ENCODE measurements around the gene PAF1.

The PAF1 gene

DNA sequence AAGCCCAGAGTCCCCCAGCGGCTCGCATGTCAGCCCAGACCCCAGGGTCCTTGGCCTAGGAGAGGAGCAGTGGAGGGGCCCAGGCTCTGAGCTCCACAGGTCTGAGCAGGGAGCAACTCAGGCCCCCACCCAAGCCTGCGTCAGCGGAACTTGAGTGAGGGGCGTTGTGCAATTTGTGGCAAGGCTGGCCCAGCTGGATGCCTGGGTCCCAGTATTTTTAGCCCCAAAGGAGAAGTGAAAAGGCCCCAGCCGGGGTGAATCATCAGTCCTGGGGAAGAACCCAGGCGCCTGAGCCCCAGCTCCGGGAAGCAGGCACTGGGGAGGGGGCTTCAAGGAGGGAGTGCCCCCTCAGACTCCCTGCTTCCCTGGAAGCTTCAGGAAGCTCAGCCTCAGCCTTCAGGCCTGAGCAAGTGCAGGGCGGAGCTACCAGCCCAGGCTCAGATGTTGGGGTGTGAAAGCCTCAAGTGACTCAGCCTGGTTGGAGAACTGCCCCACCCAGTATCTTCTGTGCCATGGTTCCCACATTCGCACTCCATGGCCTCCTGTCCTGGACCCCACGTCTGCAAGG lies 7.5 kb upstream of the PAF1 start:
- peak overlapping the region; percentile 100 for H3K27ac ChIP-seq
- peak; percentile 84 for DNase-seq (ENCODE audit: low spot score)
- ChIA-PET CTCF (interaction anchor here (0.5 to 3.4 kb wide), 13 partner anchors 8 to 798 kb away, joined by 3 to 55 read pairs (median 5); partner anchors contain the start of genes PLEKHG2, RPS16 and TIMM50), POLR2A (ENCODE audit: low non-redundant PET) (interaction anchor here (0.8 to 1.7 kb wide), 6 partner anchors 8 to 37 kb away, joined by 3 to 13 read pairs (median 6); partner anchors contain the start of genes RPS16 and ZFP36)
- TF ChIP-seq, protein P1, sequence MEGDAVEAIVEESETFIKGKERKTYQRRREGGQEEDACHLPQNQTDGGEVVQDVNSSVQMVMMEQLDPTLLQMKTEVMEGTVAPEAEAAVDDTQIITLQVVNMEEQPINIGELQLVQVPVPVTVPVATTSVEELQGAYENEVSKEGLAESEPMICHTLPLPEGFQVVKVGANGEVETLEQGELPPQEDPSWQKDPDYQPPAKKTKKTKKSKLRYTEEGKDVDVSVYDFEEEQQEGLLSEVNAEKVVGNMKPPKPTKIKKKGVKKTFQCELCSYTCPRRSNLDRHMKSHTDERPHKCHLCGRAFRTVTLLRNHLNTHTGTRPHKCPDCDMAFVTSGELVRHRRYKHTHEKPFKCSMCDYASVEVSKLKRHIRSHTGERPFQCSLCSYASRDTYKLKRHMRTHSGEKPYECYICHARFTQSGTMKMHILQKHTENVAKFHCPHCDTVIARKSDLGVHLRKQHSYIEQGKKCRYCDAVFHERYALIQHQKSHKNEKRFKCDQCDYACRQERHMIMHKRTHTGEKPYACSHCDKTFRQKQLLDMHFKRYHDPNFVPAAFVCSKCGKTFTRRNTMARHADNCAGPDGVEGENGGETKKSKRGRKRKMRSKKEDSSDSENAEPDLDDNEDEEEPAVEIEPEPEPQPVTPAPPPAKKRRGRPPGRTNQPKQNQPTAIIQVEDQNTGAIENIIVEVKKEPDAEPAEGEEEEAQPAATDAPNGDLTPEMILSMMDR (conservative IDR thresholded peaks at IDR 0.05; ENCODE audit: low read depth) = no peak

DNA sequence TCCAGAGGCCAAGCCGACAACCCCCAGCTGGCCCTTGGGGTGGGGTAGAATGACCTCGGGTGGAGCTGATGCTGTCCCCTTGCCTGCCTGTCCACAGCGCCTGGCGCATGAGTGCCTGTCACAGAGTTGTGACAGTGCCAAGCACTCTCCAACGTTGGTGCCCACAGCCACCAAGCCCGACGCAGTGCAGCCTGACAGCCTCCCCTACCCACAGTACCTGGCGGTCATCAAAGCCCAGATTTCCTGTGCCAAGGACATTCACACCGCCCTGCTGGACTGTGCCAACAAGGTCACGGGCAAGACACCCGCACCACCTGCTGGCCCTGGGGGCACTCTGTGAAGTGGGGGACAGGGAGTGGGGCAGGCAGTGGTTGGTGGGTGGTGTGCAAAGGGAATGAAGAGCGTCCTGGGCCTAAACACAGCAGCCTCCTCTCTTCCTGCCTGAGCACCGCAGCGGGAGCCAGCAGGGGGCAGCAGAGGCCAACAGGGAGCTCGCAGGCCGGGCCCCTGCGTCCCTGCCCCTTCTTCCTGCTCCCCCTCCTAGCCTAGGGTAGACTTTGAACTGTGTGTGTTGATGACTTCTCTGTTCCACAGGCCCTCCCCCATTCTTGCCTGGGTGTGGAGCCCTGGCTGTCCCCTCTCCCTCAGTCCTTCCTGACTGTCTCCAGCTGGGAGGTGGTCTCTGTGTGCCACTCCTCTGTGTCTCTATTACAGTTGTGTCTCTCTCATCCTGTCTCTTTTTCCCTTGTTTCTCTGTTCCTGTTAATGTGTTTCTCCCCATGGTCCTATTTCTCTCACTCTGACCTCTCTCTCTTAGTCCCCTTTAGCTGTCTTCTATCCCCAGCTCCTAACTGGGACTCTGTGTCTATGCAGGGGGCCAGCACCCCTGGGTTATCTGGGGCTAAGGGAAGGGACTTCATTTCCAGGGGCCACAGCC lies 6.7 kb upstream of the PAF1 start:
- POLR2A ChIA-PET (ENCODE audit: low non-redundant PET) = interaction anchor here (0.8 to 1.7 kb wide), 7 partner anchors 9 to 38 kb away, joined by 3 to 13 read pairs (median 6); partner anchors contain the start of genes RPS16 and ZFP36
- TF ChIP-seq, protein P1 (conservative IDR thresholded peaks at IDR 0.05; ENCODE audit: low read depth) = peak; percentile 95
- peak overlapping the region; percentile 100 for H3K27ac ChIP-seq
- DNase-seq (ENCODE audit: low spot score) = peak; percentile 76
- CTCF ChIA-PET = interaction anchor here (0.5 to 3.4 kb wide), 15 partner anchors 9 to 1321 kb away, joined by 3 to 55 read pairs (median 5); partner anchors contain the start of genes PLEKHG2, RPS16 and TIMM50

DNA sequence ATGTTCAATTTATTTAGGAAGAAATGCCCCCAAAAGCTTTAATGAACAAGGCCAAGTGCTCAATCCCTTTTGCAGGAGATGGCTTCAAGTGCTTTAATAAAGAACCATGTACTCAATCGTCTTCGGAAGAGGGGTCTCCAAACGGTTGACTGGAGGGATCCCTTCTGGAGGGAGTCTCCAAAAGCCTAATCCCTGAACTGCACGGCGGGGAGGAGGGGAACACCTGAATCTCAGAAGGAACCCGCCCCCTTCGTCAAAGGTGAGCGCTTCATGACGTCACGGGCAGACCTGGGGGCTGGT lies 505 bp downstream of the PAF1 start:
- ChIA-PET POLR2A (ENCODE audit: low non-redundant PET) (interaction anchor here (1.4 kb wide), 1 partner anchor 45 kb away, joined by 8 read pairs; the partner anchor contains the start of gene RPS16), CTCF (interaction anchor here (0.6 to 1.8 kb wide), 2 partner anchors 14 to 21 kb away, joined by 3 to 9 read pairs; no protein-coding TSS in a partner anchor)
- H3K27ac ChIP-seq = peak overlapping the region; percentile 94
- TF ChIP-seq, protein P1 (conservative IDR thresholded peaks at IDR 0.05; ENCODE audit: low read depth) = no peak
- peak; percentile 86 for DNase-seq (ENCODE audit: low spot score)

DNA sequence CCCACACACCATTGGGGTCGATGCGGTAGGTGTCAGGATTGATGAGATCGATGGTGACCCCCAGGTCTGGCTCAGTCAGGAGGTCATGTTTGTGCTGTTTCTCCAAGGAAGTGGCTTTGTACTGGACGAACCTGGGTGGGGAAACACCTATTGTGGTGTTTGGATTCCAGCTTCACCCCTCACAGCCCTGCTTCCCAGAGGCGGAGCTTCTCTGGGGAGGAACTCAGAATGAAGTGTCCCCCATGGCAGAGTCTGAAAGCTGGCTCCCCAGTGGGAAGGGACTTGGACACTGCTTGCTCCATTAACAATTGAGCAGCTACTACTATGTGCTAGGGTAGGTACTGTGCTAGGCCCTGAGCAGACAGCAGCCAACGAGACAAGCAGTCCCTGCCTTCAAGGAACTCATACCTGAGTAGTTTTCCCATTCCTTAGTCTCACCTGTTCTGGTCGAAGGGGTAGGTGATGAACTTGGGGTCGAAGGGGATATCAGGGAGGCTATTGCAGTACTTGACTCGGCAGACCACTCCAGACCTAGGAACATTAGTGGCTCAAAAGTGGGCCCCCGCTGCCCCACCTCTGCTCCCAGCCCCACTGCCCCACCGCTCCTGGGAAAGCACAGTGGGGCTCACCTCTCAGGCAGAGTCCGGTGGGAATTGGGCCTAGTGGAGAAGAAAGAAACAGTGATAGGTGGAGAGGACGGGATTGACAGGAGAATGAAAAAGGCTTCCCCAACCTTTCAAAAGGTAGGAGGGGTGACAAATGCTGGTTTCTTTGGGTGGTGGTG lies 1.1 kb downstream of the PAF1 start:
- TF ChIP-seq, protein P1 (conservative IDR thresholded peaks at IDR 0.05; ENCODE audit: low read depth) = no peak
- DNase-seq (ENCODE audit: low spot score) = no peak
- H3K27ac ChIP-seq = peak overlapping the region; percentile 94
- ChIA-PET CTCF (interaction anchor here (0.5 to 0.6 kb wide), 2 partner anchors 14 to 64 kb away, joined by 3 to 8 read pairs; no protein-coding TSS in a partner anchor), POLR2A (ENCODE audit: low non-redundant PET) (no interaction called here)

DNA sequence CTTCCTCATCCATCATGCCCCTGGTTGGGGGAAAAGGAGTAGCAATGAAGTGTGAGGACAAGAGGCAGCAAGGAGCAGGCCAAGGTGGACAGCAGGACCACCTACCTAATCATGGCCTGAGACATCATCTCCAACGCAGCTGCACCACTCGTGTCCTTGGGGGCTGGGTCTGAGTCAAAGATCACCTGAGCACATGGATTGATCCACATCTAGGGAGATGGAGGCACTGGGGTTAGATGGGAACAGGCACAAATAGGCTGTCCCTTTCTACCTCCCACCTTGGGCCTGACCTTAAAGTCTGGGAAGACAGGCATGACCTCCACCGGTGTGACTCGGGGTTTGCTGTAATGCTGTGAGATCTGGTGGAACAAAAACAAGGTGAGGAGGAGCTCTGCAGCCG lies 2.2 kb downstream of the PAF1 start:
- H3K27ac ChIP-seq = peak overlapping the region; percentile 94
- TF ChIP-seq, protein P1 (conservative IDR thresholded peaks at IDR 0.05; ENCODE audit: low read depth) = no peak
- no peak for DNase-seq (ENCODE audit: low spot score)
- POLR2A ChIA-PET (ENCODE audit: low non-redundant PET) = no interaction called here
- CTCF ChIA-PET = no interaction called here

DNA sequence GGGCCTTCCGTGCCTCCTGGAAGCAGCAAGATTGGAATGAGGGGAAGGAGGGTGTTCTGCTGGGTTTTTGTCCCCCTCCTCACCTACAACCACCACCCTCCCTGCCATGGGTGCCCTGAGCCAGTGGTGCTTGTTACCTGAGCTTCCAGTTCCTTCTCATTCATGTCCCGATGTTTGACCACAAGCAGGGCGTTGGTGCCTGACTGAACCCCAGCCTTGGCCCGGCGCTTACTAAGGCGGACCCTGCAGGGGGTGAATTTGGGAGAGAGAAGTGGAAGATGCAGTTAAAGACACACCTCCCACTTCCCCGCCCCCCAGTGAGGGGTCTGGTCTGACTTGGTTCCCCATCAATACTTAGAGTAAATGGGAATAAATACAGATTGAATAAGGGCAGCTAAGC lies 4.3 kb downstream of the PAF1 start:
- ChIA-PET CTCF (no interaction called here), POLR2A (ENCODE audit: low non-redundant PET) (no interaction called here)
- TF ChIP-seq, protein P1 (conservative IDR thresholded peaks at IDR 0.05; ENCODE audit: low read depth) = no peak
- peak overlapping the region; percentile 60 for H3K27ac ChIP-seq
- no peak for DNase-seq (ENCODE audit: low spot score)
